Smooth muscle cell (in vitro differentiated cells): ENCODE data around the gene TELO2. TPM values are rescaled to one million over a fixed set of nuclear protein-coding genes. Genes with fewer than 3 reads are reported as not detected.

Source experiments
- DNase-seq: peaks from one replicate; lab custom pipeline; 2025; ENCODE audit not compliant: unreplicated experiment; lab: John Stamatoyannopoulos, UW
- H2AFZ ChIP-seq: fragments of 200-600 bp; sonication (generic); 2 replicates; pipeline ENCODE4 v1.6.0; 2016; ENCODE audit warnings: antibody characterized with exemption, low read depth, mild to moderate bottlenecking
- H3F3A ChIP-seq: fragments of 200-600 bp; sonication (generic); 2 replicates; pipeline ENCODE4 v1.6.0; 2017; ENCODE audit warnings: antibody characterized with exemption, low read depth
- H3K27ac ChIP-seq: fragments of 200-600 bp; sonication (generic); 2 replicates; pipeline ENCODE4 v1.5.1; 2016; ENCODE audit warnings: low read depth, mild to moderate bottlenecking
- H3K27me3 ChIP-seq: fragments of 200-600 bp; sonication (generic); 2 replicates; pipeline ENCODE4 v1.6.1; 2016; ENCODE audit warnings: low read depth, mild to moderate bottlenecking
- H3K36me3 ChIP-seq: fragments of 200-600 bp; sonication (generic); 2 replicates; pipeline ENCODE4 v1.5.1; 2016; ENCODE audit warnings: low read depth
- H3K4me1 ChIP-seq: fragments of 200-600 bp; sonication (generic); 2 replicates; pipeline ENCODE4 v1.5.1; 2016; ENCODE audit warnings: low read depth
- H3K4me2 ChIP-seq: fragments of 200-600 bp; sonication (generic); 2 replicates; pipeline ENCODE4 v1.6.0; 2016; ENCODE audit warnings: mild to moderate bottlenecking
- H3K4me3 ChIP-seq: fragments of 200-600 bp; sonication (generic); 2 replicates; pipeline ENCODE4 v1.5.1; 2016; ENCODE audit warnings: mild to moderate bottlenecking
- H3K79me2 ChIP-seq: fragments of 200-600 bp; sonication (generic); 2 replicates; pipeline ENCODE4 v1.6.0; 2016; ENCODE audit warnings: low read depth, mild to moderate bottlenecking
- H3K9ac ChIP-seq: fragments of 200-600 bp; sonication (generic); 2 replicates; pipeline ENCODE4 v1.6.0; 2016; ENCODE audit warnings: low read depth
- H3K9me3 ChIP-seq: fragments of 200-600 bp; sonication (generic); replicated peaks from 2 replicates; pipeline ENCODE4 v1.5.1; 2016; ENCODE audit warnings: low read depth
- H4K20me1 ChIP-seq: fragments of 200-600 bp; sonication (generic); 2 replicates; pipeline ENCODE4 v1.6.0; 2016; ENCODE audit warnings: low read depth
- WGBS: methylation state at CpG from one replicate; pipeline ENCODE4 v1.1.7; 2016; ENCODE audit warnings: low lambda C conversion rate; 5-methylcytosine and 5-hydroxymethylcytosine counted together
- polyA plus RNA-seq: library from polyadenylated mRNA; unstranded; fragments of >200 nt; fragmentation: Nextera tagmentation; extraction: Ambion mirVana; gene quantifications from 2 replicates; pipeline ENCODE4 v1.2.1, GENCODE V29; 2016
- total RNA-seq: library from RNA; depleted of rRNA; stranded (reverse); fragments of >200 nt; gene quantifications from 2 replicates; pipeline ENCODE4 v1.2.3, GENCODE V29; 2014
- TF ChIP-seq, protein P1 (sequence below): fragments of 200-600 bp; sonication (generic); IDR thresholded peaks from 2 replicates; pipeline ENCODE4 v1.5.1; 2017; ENCODE audit warnings: borderline replicate concordance, mild to moderate bottlenecking, antibody characterized with exemption; ENCODE audit not compliant: insufficient read depth, poor library complexity, severe bottlenecking

Gene TELO2
- total and polyA plus RNA-seq, 2 experiments from 2014 or later = 6.5 to 22.9 TPM

DNA sequence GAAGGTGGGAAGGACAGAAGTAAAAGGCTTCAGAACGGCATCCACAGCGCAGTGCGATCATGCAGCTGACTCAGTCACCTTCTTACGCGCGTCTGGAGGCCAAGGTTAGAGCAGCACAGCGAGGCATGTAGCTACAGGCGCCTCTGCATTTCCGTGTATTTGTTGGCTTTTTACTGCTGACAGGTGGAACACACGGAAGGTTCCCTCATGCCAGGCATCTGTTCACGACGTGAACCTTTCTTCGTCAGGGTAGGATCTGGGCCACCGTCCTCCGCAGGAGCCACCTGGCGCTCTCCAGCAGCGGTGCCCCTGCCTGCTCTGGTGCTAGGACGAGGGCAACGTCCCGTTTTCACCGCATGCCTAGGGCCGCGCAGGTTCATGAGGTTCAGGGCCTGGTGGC lies 55.6 kb downstream of the TELO2 start:
- DNase-seq = no peak
- H3K4me3 ChIP-seq = no peak overlapping the region
- no peaks in the 10 kb centered on the region for H4K20me1 ChIP-seq
- H3K79me2 ChIP-seq = no peaks in the 10 kb centered on the region
- no peak overlapping the region for H2AFZ ChIP-seq
- H3K27me3 ChIP-seq = no peaks in the 10 kb centered on the region
- H3K9ac ChIP-seq = no peak overlapping the region
- H3K4me1 ChIP-seq = no peaks in the 10 kb centered on the region
- no peaks in the 10 kb centered on the region for H3K9me3 ChIP-seq
- TF ChIP-seq, protein P1, sequence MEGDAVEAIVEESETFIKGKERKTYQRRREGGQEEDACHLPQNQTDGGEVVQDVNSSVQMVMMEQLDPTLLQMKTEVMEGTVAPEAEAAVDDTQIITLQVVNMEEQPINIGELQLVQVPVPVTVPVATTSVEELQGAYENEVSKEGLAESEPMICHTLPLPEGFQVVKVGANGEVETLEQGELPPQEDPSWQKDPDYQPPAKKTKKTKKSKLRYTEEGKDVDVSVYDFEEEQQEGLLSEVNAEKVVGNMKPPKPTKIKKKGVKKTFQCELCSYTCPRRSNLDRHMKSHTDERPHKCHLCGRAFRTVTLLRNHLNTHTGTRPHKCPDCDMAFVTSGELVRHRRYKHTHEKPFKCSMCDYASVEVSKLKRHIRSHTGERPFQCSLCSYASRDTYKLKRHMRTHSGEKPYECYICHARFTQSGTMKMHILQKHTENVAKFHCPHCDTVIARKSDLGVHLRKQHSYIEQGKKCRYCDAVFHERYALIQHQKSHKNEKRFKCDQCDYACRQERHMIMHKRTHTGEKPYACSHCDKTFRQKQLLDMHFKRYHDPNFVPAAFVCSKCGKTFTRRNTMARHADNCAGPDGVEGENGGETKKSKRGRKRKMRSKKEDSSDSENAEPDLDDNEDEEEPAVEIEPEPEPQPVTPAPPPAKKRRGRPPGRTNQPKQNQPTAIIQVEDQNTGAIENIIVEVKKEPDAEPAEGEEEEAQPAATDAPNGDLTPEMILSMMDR = no peak
- H3F3A ChIP-seq = peaks cover under 1% of the 10 kb centered on the region
- 93% methylated on average over 23 of the region's 23 CpGs for whole genome bisulfite sequencing
- H3K36me3 ChIP-seq = no peaks in the 10 kb centered on the region
- no peak overlapping the region for H3K4me2 ChIP-seq
- no peak overlapping the region for H3K27ac ChIP-seq

GRCh38 chr16:1550069-1550468 lies 56.9 kb downstream of the TELO2 start:
- Histone ChIP-seq H4K20me1 (no peaks in the 10 kb centered on the region), H3K36me3 (no peaks in the 10 kb centered on the region), H3K9ac (no peak overlapping the region), H3K79me2 (no peaks in the 10 kb centered on the region), H3K4me2 (no peak overlapping the region), H3F3A (no peaks in the 10 kb centered on the region), H3K9me3 (no peaks in the 10 kb centered on the region), H3K4me1 (no peaks in the 10 kb centered on the region), H2AFZ (no peak overlapping the region), H3K4me3 (no peak overlapping the region), H3K27me3 (no peaks in the 10 kb centered on the region), H3K27ac (no peak overlapping the region)
- no peak for DNase-seq
- TF ChIP-seq, protein P1 = no peak
- 90% methylated on average over 8 of the region's 8 CpGs for WGBS

GRCh38 chr16:1550696-1551095 lies 57.5 kb downstream of the TELO2 start:
- H3K4me3 ChIP-seq = no peak overlapping the region
- no peaks in the 10 kb centered on the region for H3K9me3 ChIP-seq
- H3K27ac ChIP-seq = no peak overlapping the region
- H3K27me3 ChIP-seq = no peaks in the 10 kb centered on the region
- no peak for DNase-seq
- no peaks in the 10 kb centered on the region for H3K36me3 ChIP-seq
- H3K9ac ChIP-seq = no peak overlapping the region
- no peaks in the 10 kb centered on the region for H3F3A ChIP-seq
- WGBS = 97% methylated on average over 15 of the region's 15 CpGs
- H2AFZ ChIP-seq = no peak overlapping the region
- H3K79me2 ChIP-seq = no peaks in the 10 kb centered on the region
- no peaks in the 10 kb centered on the region for H3K4me1 ChIP-seq
- TF ChIP-seq, protein P1 = no peak
- no peaks in the 10 kb centered on the region for H4K20me1 ChIP-seq
- no peak overlapping the region for H3K4me2 ChIP-seq

DNA sequence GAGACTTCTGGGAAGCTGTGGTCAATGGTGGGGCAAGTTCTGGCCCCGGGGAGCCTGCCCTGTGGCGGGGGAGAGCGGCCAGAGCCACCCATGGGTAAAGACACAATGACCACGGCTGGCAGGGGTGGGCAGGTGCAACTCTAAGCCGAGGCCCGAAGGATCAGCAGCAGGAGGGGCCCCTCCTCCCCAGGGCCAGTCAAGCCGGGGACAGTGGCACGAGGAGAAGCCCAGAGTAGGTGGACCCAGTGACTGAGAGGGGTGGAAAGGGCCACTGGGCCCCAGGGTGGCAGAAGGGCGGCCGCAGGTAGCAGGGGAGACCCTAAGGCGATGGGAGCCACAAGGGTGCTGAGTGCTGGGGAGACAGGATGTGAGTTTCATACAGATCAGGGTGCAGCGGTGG lies 58.0 kb downstream of the TELO2 start:
- H3K79me2 ChIP-seq = no peaks in the 10 kb centered on the region
- no peaks in the 10 kb centered on the region for H3F3A ChIP-seq
- 95% methylated on average over 12 of the region's 12 CpGs for WGBS
- H4K20me1 ChIP-seq = no peaks in the 10 kb centered on the region
- no peaks in the 10 kb centered on the region for H3K9me3 ChIP-seq
- DNase-seq = no peak
- no peaks in the 10 kb centered on the region for H3K4me1 ChIP-seq
- no peak overlapping the region for H3K9ac ChIP-seq
- TF ChIP-seq, protein P1 = no peak
- H3K36me3 ChIP-seq = no peaks in the 10 kb centered on the region
- H3K27me3 ChIP-seq = no peaks in the 10 kb centered on the region
- no peak overlapping the region for H3K27ac ChIP-seq
- H2AFZ ChIP-seq = no peak overlapping the region
- H3K4me3 ChIP-seq = no peak overlapping the region
- H3K4me2 ChIP-seq = no peak overlapping the region
